Endodermal cell (in vitro differentiated cells): ENCODE results near the gene NT5DC1. TPM values are rescaled to one million over a fixed set of nuclear protein-coding genes. Genes with fewer than 3 reads are reported as not detected.
A peak's percentile ranks its signal among the peaks of the same experiment; 100 is the strongest.

Experiments used
- DNase-seq: peaks from one replicate; pipeline ENCODE4 v3.0.0-alpha.2; 2017
- H3K27ac ChIP-seq: 2 replicates; pipeline ENCODE4 v1.5.1; 2013; ENCODE audit warnings: mild to moderate bottlenecking, low read depth, low read length, moderate library complexity
- H3K27me3 ChIP-seq: 2 replicates; pipeline ENCODE4 v1.6.1; 2013; ENCODE audit warnings: mild to moderate bottlenecking, low read length, moderate library complexity; ENCODE audit not compliant: insufficient read depth, control insufficient read depth, poor library complexity, severe bottlenecking
- H3K36me3 ChIP-seq: 2 replicates; pipeline ENCODE4 v1.7.0; 2013; ENCODE audit warnings: mild to moderate bottlenecking, low read length, moderate library complexity; ENCODE audit not compliant: control insufficient read depth, insufficient read depth
- H3K4me1 ChIP-seq: one replicate; pipeline ENCODE4 v1.7.0; 2013; ENCODE audit warnings: low read length; ENCODE audit not compliant: control insufficient read depth, insufficient read depth
- H3K4me3 ChIP-seq: 2 replicates; pipeline ENCODE4 v1.5.1; 2013; ENCODE audit warnings: mild to moderate bottlenecking, low read length, moderate library complexity
- H3K9ac ChIP-seq: 2 replicates; pipeline ENCODE4 v1.6.1; 2013; ENCODE audit warnings: mild to moderate bottlenecking, low read length, moderate library complexity; ENCODE audit not compliant: poor library complexity, severe bottlenecking; ENCODE audit errors: extremely low read depth
- H3K9me3 ChIP-seq: 2 replicates; pipeline ENCODE4 v1.6.1; 2013; ENCODE audit warnings: mild to moderate bottlenecking, low read length, moderate library complexity; ENCODE audit not compliant: control insufficient read depth
- H3K27ac Mint-ChIP-seq: 2 replicates; pipeline ENCODE4 v1.8.0; 2020; ENCODE audit warnings: mixed read lengths
- H3K27me3 Mint-ChIP-seq: 2 replicates; pipeline ENCODE4 v1.8.0; 2021; ENCODE audit warnings: mild to moderate bottlenecking, mixed read lengths; ENCODE audit not compliant: insufficient read depth
- H3K36me3 Mint-ChIP-seq: 2 replicates; pipeline ENCODE4 v1.8.0; 2020; ENCODE audit warnings: low read depth, mixed read lengths
- H3K4me1 Mint-ChIP-seq: 2 replicates; pipeline ENCODE4 v1.8.0; 2020; ENCODE audit warnings: mixed read lengths
- H3K4me3 Mint-ChIP-seq: 2 replicates; pipeline ENCODE4 v1.8.0; 2020; ENCODE audit warnings: mild to moderate bottlenecking, moderate library complexity, mixed read lengths
- H3K9me3 Mint-ChIP-seq: 2 replicates; pipeline ENCODE4 v1.8.0; 2020; ENCODE audit warnings: mild to moderate bottlenecking, mixed read lengths
- CTCF ChIP-seq: fragments of 200-600 bp; sonication (generic); conservative IDR thresholded peaks from 2 replicates; pipeline ENCODE4 v1.5.0; 2021; ENCODE audit warnings: antibody characterized with exemption, mild to moderate bottlenecking
- WGBS, 2 experiments: methylation state at CpG; one replicate each; pipeline versions ENCODE4 v1.1.5 to v1.1.7; 2013; ENCODE audit warnings: missing lambda C conversion rate in 2 of 2, mixed read lengths in 1 of 2; ENCODE audit not compliant: insufficient coverage in 1 of 2, insufficient read length in 1 of 2; 5-methylcytosine and 5-hydroxymethylcytosine counted together
- total RNA-seq, 2 donors: library from RNA; stranded (reverse); fragmentation: NEBNext Ultra II Directional in 1 of 2; extraction: Animal tissue kit (Norgen Biotek cat#: 25700) in 1 of 2; gene quantifications; 2 replicates in 1 of 2; 3 replicates in 1 of 2; pipeline ENCODE4 v1.2.1, GENCODE V29; 2021

The NT5DC1 gene
- total RNA-seq, 2 donors from 2014 or later, result 83.0 to 136 TPM

- H3K36me3 ChIP-seq, result no peaks in the 10 kb centered on the region
- no peak for DNase-seq
Observed at GRCh38 chr6:116070101-116070500, 30.6 kb upstream of the NT5DC1 start.

GRCh38 chr6:116070616-116071389 is 29.9 kb upstream of the NT5DC1 start:
- WGBS, 2 experiments, result 92 to 100% methylated on average over 1 to 2 of the region's 2 CpGs
- no peak for TF ChIP-seq CTCF
- Histone ChIP-seq H3K4me3 (no peak overlapping the region), H3K36me3 (no peaks in the 10 kb centered on the region), H3K27me3 (no peaks in the 10 kb centered on the region), H3K9me3 (no peaks in the 10 kb centered on the region), H3K9ac (no peak overlapping the region), H3K4me1 (peaks cover 19% of the 10 kb centered on the region), H3K27ac (no peak overlapping the region)
- peaks cover 23% of the 10 kb centered on the region for H3K4me1 Mint-ChIP-seq
- H3K27me3 Mint-ChIP-seq, result no peaks in the 10 kb centered on the region
- H3K36me3 Mint-ChIP-seq, result no peaks in the 10 kb centered on the region
- no peaks in the 10 kb centered on the region for H3K9me3 Mint-ChIP-seq
- DNase-seq, result no peak
- H3K27ac Mint-ChIP-seq, result no peak overlapping the region
- no peak overlapping the region for H3K4me3 Mint-ChIP-seq

More at GRCh38 chr6:116070101-116070500, 30.6 kb upstream of the NT5DC1 start:
- no peaks in the 10 kb centered on the region for H3K9me3 ChIP-seq
- H3K27me3 ChIP-seq, result no peaks in the 10 kb centered on the region
- Mint-ChIP-seq H3K4me3 (no peak overlapping the region), H3K4me1 (peaks cover 23% of the 10 kb centered on the region), H3K27me3 (no peaks in the 10 kb centered on the region), H3K9me3 (no peaks in the 10 kb centered on the region), H3K27ac (no peak overlapping the region), H3K36me3 (no peaks in the 10 kb centered on the region)
- no peak overlapping the region for H3K4me3 ChIP-seq
- peaks cover 19% of the 10 kb centered on the region for H3K4me1 ChIP-seq
- H3K27ac ChIP-seq, result no peak overlapping the region
- no peak for TF ChIP-seq CTCF
- no peak overlapping the region for H3K9ac ChIP-seq
- WGBS, 2 experiments, result 93 to 100% methylated on average over 1 of the region's 1 CpG

- DNase-seq, result no peak
- Mint-ChIP-seq H3K4me1 (peaks cover 23% of the 10 kb centered on the region), H3K27ac (no peak overlapping the region), H3K27me3 (no peaks in the 10 kb centered on the region), H3K9me3 (no peaks in the 10 kb centered on the region), H3K4me3 (no peak overlapping the region), H3K36me3 (no peaks in the 10 kb centered on the region)
- no peak overlapping the region for H3K27ac ChIP-seq
- peak overlapping the region; percentile 28 for H3K4me3 ChIP-seq
- H3K4me1 ChIP-seq, result peaks cover 19% of the 10 kb centered on the region
- TF ChIP-seq CTCF, result no peak
- 80% methylated on average over 1 of the region's 1 CpG; no CpG with 5 or more reads in 1 of the 2 experiments for WGBS, 2 experiments
- H3K36me3 ChIP-seq, result no peaks in the 10 kb centered on the region
- H3K9ac ChIP-seq, result no peak overlapping the region
- H3K27me3 ChIP-seq, result no peaks in the 10 kb centered on the region
- no peaks in the 10 kb centered on the region for H3K9me3 ChIP-seq
Observed at GRCh38 chr6:116072368-116072767, 28.3 kb upstream of the NT5DC1 start.
